Activated T-helper 17 cell treated with anti-CD3 and anti-CD28 coated beads, Interleukin-2, amount 50 U/mL, for 72 hours (primary cell): ENCODE measurements around the gene TACC2. TPM values are rescaled to one million over a fixed set of nuclear protein-coding genes. Genes with fewer than 3 reads are reported as not detected.
"Not testable (repeated sequence)": the region's sequence is repeated elsewhere in the genome, so short reads cannot be mapped to it uniquely, and the experiment has no call there.

Experiments used
- ATAC-seq: fragments of 150-1000 bp; cut with Tn5 transposase; replicated peaks from 2 replicates; pipeline ENCODE4 v1.10.0; 2021; ENCODE audit warnings: mild to moderate bottlenecking, moderate library complexity
- H3K27ac Mint-ChIP-seq: one replicate; pipeline ENCODE4 v1.8.0; 2022; ENCODE audit warnings: mixed read lengths
- H3K27me3 Mint-ChIP-seq: one replicate; pipeline ENCODE4 v1.8.0; 2022; ENCODE audit warnings: mixed read lengths
- H3K36me3 Mint-ChIP-seq: one replicate; pipeline ENCODE4 v1.8.0; 2022; ENCODE audit warnings: low read depth, mild to moderate bottlenecking, mixed read lengths
- H3K4me1 Mint-ChIP-seq: one replicate; pipeline ENCODE4 v1.8.0; 2022; ENCODE audit warnings: mixed read lengths
- H3K4me3 Mint-ChIP-seq: one replicate; pipeline ENCODE4 v1.8.0; 2022; ENCODE audit warnings: mild to moderate bottlenecking, mixed read lengths
- H3K9me3 Mint-ChIP-seq: one replicate; pipeline ENCODE4 v1.8.0; 2022; ENCODE audit warnings: mixed read lengths
- total RNA-seq, 2 donors: library from RNA; stranded (reverse); gene quantifications; one replicate each; pipeline ENCODE4 v1.2.3, GENCODE V29; 2022

Gene TACC2
- total RNA-seq, 2 donors from 2014 or later: not detected

DNA sequence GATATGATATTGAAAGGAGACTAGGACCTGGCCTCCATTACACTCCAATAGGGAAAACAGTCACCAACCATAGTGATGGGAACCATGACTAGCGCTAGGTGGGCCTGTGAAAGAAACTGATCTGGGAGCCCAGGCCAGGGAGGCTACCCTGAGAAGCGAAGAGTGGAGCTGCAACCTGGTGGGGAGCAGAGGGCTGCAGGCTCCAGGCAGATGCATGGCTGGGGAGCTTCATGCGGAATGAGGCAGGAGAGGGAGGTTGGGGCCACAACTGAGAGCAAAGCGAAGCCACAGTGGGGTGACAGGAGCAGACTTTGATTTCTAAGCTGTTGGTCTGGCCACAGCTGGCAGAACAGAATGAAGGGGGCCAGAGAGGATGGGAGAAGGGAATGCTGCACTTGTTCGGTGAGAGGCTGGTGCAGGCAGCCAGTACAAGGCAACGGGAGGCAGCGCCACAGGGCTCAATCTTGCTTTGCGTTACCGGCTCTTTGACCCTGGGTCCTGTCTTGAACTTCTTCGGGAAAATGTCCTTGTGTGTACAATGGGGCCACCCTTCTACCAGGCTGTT is 88.4 kb downstream of the TACC2 start:
- H3K4me3 Mint-ChIP-seq: no peak overlapping the region
- ATAC-seq: no peak
- no peak overlapping the region for H3K27ac Mint-ChIP-seq
- no peaks in the 10 kb centered on the region for H3K4me1 Mint-ChIP-seq
- H3K9me3 Mint-ChIP-seq: no peaks in the 10 kb centered on the region
- no peaks in the 10 kb centered on the region for H3K27me3 Mint-ChIP-seq
- no peaks in the 10 kb centered on the region for H3K36me3 Mint-ChIP-seq

DNA sequence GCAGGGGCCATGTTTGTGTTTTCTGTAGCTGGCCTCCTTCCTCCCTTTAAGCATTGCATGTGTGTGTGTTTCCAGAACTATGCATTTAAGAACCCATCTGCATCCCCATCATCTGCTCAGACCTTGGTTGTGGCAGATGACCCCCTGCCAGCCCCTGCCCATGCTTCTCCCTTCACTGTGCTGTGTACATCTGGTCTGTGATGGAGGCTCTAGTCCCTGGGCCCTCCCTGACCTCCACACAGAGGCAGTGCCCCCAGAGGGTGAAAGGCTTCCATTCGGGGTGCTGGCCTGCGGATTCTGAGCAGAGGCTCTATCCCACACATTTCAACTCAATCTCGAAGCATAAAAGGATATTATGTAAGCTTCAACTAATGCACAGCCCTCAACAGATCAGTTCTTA is 89.4 kb downstream of the TACC2 start:
- H3K27ac Mint-ChIP-seq: no peak overlapping the region
- ATAC-seq: no peak
- H3K27me3 Mint-ChIP-seq: no peaks in the 10 kb centered on the region
- no peaks in the 10 kb centered on the region for H3K9me3 Mint-ChIP-seq
- H3K4me1 Mint-ChIP-seq: no peaks in the 10 kb centered on the region
- H3K4me3 Mint-ChIP-seq: no peak overlapping the region
- no peaks in the 10 kb centered on the region for H3K36me3 Mint-ChIP-seq

DNA sequence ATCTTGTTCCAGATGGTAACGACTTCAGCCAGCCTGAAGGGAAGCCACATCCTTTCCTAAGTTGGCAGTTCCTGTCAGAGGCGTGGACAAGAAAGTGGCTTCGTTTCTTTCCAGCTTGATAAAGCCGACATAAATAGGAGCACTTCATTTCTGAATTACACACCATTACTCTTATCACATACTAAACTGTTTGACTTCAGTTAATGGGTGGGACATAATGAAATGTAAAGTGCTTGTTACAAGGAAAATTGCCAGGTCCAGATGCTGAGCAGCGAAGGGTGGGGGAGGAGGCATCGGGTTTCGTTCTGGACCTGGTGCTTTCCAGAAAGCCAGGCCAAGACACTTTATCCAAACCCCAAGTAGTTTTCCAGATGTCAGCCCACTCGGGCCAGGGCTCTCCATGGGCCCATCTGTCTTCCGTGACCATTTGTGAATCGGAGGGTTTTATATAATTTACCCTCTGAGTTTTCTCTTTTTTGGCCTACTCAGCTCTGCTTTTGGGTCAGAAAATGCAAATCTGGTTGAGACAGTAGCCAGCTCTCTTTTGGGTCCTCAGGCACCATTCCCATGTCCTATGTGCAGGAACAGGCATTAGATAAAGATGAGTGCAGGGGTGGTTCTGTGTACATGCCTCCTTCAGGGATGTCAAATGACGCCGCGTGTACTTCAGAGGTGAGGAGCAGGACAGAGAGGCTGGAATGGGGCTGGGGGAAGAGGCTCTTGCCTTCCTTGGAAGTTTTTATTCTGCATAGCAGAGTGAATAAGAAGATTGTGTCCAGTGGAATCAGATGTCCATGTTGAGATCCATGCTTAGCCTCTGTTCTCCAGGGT is 90.2 kb downstream of the TACC2 start:
- Mint-ChIP-seq H3K27me3 (no peaks in the 10 kb centered on the region), H3K9me3 (no peaks in the 10 kb centered on the region), H3K27ac (no peak overlapping the region), H3K36me3 (no peaks in the 10 kb centered on the region), H3K4me1 (no peaks in the 10 kb centered on the region), H3K4me3 (no peak overlapping the region)
- ATAC-seq: no peak

DNA sequence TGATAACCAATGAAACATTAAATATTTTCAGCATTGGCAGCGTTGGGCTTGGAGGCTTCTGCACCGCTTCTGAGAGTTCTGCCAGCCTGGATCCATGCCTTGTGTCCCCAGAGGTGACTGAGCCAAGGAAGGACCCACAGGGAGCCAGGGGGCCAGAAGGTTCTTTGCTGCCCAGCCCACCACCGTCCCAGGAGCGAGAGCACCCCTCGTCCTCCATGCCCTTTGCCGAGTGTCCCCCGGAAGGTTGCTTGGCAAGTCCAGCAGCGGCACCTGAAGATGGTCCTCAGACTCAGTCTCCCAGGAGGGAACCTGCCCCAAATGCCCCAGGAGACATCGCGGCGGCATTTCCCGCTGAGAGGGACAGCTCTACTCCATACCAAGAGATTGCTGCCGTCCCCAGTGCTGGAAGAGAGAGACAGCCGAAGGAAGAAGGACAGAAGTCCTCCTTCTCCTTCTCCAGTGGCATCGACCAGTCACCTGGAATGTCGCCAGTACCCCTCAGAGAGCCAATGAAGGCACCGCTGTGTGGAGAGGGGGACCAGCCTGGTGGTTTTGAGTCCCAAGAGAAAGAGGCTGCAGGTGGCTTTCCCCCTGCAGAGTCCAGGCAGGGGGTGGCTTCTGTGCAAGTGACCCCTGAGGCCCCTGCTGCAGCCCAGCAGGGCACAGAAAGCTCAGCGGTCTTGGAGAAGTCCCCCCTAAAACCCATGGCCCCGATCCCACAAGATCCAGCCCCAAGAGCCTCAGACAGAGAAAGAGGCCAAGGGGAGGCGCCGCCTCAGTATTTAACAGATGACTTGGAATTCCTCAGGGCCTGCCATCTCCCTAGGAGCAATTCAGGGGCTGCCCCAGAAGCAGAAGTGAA is 93.9 kb downstream of the TACC2 start:
- Mint-ChIP-seq H3K27ac (no peak overlapping the region), H3K4me1 (no peaks in the 10 kb centered on the region), H3K27me3 (no peaks in the 10 kb centered on the region), H3K9me3 (no peaks in the 10 kb centered on the region), H3K36me3 (no peaks in the 10 kb centered on the region), H3K4me3 (no peak overlapping the region)
- ATAC-seq: no peak

DNA sequence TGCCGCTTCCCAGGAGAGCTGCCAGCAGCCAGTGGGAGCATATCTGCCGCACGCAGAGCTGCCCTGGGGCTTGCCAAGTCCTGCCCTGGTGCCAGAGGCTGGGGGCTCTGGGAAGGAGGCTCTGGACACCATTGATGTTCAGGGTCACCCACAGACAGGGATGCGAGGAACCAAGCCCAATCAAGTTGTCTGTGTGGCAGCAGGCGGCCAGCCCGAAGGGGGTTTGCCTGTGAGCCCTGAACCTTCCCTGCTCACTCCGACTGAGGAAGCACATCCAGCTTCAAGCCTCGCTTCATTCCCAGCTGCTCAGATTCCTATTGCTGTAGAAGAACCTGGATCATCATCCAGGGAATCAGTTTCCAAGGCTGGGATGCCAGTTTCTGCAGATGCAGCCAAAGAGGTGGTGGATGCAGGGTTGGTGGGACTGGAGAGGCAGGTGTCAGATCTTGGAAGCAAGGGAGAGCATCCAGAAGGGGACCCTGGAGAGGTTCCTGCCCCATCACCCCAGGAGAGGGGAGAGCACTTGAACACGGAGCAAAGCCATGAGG is 94.6 kb downstream of the TACC2 start:
- H3K4me1 Mint-ChIP-seq: no peaks in the 10 kb centered on the region
- no peaks in the 10 kb centered on the region for H3K27me3 Mint-ChIP-seq
- H3K4me3 Mint-ChIP-seq: no peak overlapping the region
- ATAC-seq: no peak
- no peak overlapping the region for H3K27ac Mint-ChIP-seq
- H3K9me3 Mint-ChIP-seq: no peaks in the 10 kb centered on the region
- no peaks in the 10 kb centered on the region for H3K36me3 Mint-ChIP-seq

DNA sequence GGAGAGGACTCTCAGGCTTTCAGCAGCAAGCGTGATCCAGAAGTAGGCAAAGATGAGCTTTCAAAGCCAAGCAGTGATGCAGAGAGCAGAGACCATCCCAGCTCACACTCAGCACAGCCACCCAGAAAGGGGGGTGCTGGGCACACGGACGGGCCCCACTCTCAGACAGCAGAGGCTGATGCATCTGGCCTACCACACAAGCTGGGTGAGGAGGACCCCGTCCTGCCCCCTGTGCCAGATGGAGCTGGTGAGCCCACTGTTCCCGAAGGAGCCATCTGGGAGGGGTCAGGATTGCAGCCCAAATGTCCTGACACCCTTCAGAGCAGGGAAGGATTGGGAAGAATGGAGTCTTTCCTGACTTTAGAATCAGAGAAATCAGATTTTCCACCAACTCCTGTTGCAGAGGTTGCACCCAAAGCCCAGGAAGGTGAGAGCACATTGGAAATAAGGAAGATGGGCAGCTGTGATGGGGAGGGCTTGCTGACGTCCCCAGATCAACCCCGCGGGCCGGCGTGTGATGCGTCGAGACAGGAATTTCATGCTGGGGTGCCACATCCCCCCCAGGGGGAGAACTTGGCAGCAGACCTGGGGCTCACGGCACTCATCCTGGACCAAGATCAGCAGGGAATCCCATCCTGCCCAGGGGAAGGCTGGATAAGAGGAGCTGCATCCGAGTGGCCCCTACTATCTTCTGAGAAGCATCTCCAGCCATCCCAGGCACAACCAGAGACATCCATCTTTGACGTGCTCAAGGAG is 95.5 kb downstream of the TACC2 start:
- H3K4me3 Mint-ChIP-seq: no peak overlapping the region
- no peaks in the 10 kb centered on the region for H3K36me3 Mint-ChIP-seq
- no peaks in the 10 kb centered on the region for H3K9me3 Mint-ChIP-seq
- no peak for ATAC-seq
- no peaks in the 10 kb centered on the region for H3K4me1 Mint-ChIP-seq
- H3K27me3 Mint-ChIP-seq: no peaks in the 10 kb centered on the region
- no peak overlapping the region for H3K27ac Mint-ChIP-seq

DNA sequence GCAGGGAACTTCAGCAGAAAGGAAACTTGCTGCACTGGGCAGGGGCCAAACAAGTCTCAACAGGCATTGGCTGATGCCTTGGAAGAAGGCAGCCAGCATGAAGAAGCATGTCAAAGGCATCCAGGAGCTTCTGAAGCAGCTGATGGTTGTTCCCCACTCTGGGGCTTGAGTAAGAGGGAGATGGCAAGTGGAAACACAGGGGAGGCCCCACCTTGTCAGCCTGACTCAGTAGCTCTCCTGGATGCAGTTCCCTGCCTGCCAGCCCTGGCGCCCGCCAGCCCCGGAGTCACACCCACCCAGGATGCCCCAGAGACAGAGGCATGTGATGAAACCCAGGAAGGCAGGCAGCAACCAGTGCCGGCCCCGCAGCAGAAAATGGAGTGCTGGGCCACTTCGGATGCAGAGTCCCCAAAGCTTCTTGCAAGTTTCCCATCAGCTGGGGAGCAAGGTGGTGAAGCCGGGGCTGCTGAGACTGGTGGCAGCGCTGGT is 96.5 kb downstream of the TACC2 start:
- no peaks in the 10 kb centered on the region for H3K9me3 Mint-ChIP-seq
- H3K27ac Mint-ChIP-seq: no peak overlapping the region
- H3K4me1 Mint-ChIP-seq: no peaks in the 10 kb centered on the region
- no peaks in the 10 kb centered on the region for H3K36me3 Mint-ChIP-seq
- H3K4me3 Mint-ChIP-seq: no peak overlapping the region
- H3K27me3 Mint-ChIP-seq: no peaks in the 10 kb centered on the region
- ATAC-seq: no peak

DNA sequence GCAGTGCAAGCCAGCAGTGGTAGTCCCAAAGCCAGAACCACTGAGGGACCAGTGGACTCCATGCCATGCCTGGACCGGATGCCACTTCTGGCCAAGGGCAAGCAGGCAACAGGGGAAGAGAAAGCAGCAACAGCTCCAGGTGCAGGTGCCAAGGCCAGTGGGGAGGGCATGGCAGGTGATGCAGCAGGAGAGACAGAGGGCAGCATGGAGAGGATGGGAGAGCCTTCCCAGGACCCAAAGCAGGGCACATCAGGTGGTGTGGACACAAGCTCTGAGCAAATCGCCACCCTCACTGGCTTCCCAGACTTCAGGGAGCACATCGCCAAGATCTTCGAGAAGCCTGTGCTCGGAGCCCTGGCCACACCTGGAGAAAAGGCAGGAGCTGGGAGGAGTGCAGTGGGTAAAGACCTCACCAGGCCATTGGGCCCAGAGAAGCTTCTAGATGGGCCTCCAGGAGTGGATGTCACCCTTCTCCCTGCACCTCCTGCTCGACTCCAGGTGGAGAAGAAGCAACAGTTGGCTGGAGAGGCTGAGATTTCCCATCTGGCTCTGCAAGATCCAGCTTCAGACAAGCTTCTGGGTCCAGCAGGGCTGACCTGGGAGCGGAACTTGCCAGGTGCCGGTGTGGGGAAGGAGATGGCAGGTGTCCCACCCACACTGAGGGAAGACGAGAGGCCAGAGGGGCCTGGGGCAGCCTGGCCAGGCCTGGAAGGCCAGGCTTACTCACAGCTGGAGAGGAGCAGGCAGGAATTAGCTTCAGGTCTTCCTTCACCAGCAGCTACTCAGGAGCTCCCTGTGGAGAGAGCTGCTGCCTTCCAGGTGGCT is 97.7 kb downstream of the TACC2 start:
- Mint-ChIP-seq H3K27ac (no peak overlapping the region), H3K9me3 (no peaks in the 10 kb centered on the region), H3K36me3 (no peaks in the 10 kb centered on the region), H3K27me3 (no peaks in the 10 kb centered on the region), H3K4me3 (no peak overlapping the region), H3K4me1 (no peaks in the 10 kb centered on the region)
- no peak for ATAC-seq

DNA sequence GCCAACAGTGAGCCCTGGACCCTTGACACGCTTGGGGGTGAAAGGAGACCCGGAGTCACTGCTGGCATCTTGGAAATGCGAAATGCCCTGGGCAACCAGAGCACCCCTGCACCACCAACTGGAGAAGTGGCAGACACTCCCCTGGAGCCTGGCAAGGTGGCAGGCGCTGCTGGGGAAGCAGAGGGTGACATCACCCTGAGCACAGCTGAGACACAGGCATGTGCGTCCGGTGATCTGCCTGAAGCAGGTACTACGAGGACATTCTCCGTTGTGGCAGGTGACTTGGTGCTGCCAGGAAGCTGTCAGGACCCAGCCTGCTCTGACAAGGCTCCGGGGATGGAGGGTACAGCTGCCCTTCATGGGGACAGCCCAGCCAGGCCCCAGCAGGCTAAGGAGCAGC is 98.5 kb downstream of the TACC2 start:
- no peaks in the 10 kb centered on the region for H3K36me3 Mint-ChIP-seq
- H3K9me3 Mint-ChIP-seq: no peaks in the 10 kb centered on the region
- H3K27me3 Mint-ChIP-seq: no peaks in the 10 kb centered on the region
- no peak for ATAC-seq
- no peak overlapping the region for H3K4me3 Mint-ChIP-seq
- no peak overlapping the region for H3K27ac Mint-ChIP-seq
- no peaks in the 10 kb centered on the region for H3K4me1 Mint-ChIP-seq

DNA sequence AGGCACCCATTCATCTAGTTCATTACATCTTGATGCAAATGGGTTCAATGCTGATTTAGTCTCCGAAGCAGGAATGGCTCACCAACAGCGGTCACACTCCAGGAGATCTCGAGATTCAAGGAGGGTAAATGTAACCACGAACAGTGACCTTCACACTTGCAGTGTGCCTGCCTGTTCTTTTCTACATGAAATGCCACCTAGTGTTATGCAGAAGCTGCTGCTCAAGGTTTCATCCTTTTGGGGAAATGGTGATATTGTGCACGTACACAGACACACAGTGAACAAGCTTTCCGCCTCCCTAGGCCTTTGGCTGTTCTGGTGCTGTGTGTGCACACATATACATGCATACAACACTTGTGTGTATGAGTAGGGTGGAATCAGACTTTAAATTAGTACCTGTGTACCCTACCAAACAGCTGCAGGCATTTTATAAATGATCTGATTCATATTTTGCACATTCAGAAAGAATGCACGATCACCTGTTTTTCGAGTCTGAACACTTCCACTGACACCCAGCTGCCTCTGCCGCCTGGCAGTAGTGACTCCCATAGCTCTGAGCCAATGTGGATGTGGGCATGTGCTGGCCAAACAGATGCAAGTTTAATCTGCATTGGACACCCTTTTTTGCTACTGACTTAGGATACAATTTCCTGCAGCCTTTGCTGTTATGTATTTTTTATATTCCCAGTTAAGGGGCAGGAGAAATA is 100.5 kb downstream of the TACC2 start:
- Mint-ChIP-seq H3K4me3 (no peak overlapping the region), H3K9me3 (no peaks in the 10 kb centered on the region), H3K27ac (no peak overlapping the region), H3K36me3 (no peaks in the 10 kb centered on the region), H3K4me1 (no peaks in the 10 kb centered on the region), H3K27me3 (no peaks in the 10 kb centered on the region)
- no peak for ATAC-seq

DNA sequence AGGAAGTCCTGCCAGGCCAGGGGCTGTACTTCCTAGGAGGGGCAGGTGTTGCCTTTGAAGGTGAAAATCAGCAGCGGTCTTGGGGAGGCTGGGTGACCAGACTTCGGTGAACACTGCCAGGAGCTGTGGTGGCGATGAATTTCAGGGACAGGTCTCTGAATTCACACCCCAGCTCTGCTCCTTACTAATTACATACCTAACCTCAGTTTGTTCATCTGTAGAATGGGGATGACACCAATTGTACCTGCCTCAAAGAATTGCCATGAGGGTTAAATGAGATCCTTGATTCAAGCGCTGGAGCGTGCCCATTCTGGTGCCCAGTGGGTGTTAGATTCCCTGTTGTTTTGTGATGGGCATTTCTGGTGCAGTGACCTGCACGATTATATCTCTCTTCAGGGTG is 102.8 kb downstream of the TACC2 start:
- Mint-ChIP-seq H3K4me1 (no peaks in the 10 kb centered on the region), H3K27ac (no peak overlapping the region), H3K36me3 (no peaks in the 10 kb centered on the region), H3K27me3 (no peaks in the 10 kb centered on the region), H3K9me3 (no peaks in the 10 kb centered on the region), H3K4me3 (no peak overlapping the region)
- no peak for ATAC-seq

DNA sequence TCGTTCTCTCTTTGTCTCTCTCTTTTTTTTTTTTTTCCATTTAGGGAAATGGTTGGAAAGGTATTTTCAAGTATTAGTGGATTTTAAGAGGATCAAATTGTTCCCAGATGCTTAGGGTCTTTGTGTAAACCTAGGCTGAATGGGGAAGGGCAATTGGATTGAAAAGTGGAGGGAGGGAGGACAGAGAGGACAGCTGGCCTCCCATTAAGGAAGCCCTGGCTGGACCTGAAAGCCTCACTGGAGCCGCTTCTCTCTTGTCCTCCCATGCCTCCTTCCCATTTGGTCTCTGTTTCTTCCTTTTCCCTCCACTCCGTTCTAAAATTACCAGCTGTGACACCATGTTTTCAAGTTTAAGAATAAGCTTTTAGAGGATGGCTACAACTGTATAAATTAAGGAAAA is 104.1 kb downstream of the TACC2 start:
- Mint-ChIP-seq H3K27ac (no peak overlapping the region), H3K36me3 (no peaks in the 10 kb centered on the region), H3K4me3 (no peak overlapping the region), H3K4me1 (no peaks in the 10 kb centered on the region), H3K9me3 (no peaks in the 10 kb centered on the region), H3K27me3 (no peaks in the 10 kb centered on the region)
- ATAC-seq: no peak

DNA sequence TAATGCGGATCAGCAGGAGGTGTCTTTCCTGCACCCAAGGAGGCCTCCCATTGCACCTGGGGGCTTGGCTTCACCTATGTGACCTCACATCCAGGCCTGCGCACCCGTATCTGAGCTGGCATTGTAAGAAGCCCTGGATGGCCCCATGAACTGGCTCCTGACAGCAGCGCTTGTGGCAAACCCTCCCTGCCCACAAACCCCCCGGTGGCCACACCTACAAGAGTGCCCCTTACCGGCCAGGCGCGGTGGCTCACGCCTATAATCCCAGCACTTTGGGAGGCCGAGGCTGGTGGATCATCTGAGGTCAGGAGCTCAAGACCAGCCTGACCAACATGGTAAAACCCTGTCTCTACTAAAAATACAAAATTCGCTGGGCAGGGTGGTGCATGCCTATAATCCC is 107.2 kb downstream of the TACC2 start:
- H3K4me1 Mint-ChIP-seq, H3K27ac Mint-ChIP-seq, H3K27me3 Mint-ChIP-seq, H3K9me3 Mint-ChIP-seq, H3K36me3 Mint-ChIP-seq, ATAC-seq, H3K4me3 Mint-ChIP-seq: not testable (repeated sequence)
